Superior temporal gyrus (tissue), 1 donor: ENCODE measurements around the gene ABCG5.

ENCODE experiments used
- DNase-seq: peaks from one replicate; pipeline ENCODE4 v3.0.0-alpha.2; 2016; ENCODE audit errors: extremely low spot score

The ABCG5 gene

GRCh38 chr2:43841949-43842865 lies 3.6 kb upstream of the ABCG5 start:
- no peak for DNase-seq

DNA sequence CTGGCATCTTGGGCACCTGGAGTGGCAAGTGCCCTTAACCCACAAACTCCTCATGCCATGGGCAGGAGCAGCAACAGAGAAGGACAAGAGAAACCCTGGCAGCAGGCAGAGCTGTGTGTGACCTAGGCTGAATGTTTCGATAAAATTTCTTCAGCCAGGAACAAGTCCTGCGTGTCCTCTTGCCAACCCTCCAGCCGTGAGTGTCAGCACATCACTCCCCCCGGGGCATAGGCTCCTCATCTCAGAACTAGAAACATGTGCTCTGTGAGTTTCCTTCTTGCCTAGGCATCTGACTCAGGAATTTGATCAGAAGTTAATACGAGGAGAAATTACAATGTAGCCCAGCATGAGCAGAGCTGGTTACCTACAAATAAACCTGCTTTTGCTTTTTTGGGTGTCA lies 2.3 kb upstream of the ABCG5 start:
- no peak for DNase-seq

GRCh38 chr2:43839776-43840564 lies 1.3 kb upstream of the ABCG5 start:
- no peak for DNase-seq

DNA sequence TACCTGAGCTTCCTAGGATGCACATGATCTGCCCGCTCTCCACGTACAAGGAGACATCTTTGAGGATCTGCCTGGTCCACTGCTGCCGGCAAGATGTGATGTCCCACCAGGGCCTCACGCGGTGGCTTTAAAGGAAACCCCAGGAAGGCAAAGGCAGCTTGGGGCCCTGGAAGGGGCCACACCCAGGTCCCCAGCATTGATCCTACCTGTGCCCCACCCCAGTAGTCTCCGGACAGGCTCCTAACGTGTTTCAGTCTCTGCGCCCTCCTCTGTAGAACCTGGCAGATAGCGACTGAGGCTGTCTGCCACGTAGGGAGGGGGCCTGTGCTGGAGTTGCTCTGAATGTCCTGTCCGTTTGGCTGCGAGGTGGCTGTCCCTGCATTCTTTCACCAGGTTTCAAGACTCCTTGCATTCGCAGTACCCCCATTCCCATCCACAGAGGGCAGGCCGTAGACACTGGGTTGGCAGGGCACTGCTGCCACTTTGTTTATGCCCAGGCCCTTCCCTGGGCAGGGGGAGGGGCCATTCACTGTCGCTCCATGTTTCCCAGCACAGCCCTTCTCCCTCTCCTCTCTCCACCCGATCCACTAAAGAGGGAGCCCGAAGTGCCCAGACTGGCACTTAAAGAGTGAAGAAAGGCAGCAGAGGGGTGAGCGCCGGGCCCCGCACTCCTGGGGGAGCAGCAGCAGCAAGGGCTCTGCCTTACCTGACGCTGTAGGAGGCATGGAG lies 644 bp downstream of the ABCG5 start:
- DNase-seq, result no peak

- no peak for DNase-seq
These were observed 1.6 kb downstream of the ABCG5 start for GRCh38 chr2:43837033-43837432.

GRCh38 chr2:43832457-43832856 lies 6.2 kb downstream of the ABCG5 start:
- no peak for DNase-seq

- no peak for DNase-seq
These were observed 6.9 kb downstream of the ABCG5 start for GRCh38 chr2:43831543-43832294.

GRCh38 chr2:43826305-43827250 lies 12.1 kb downstream of the ABCG5 start:
- DNase-seq, result no peak

DNA sequence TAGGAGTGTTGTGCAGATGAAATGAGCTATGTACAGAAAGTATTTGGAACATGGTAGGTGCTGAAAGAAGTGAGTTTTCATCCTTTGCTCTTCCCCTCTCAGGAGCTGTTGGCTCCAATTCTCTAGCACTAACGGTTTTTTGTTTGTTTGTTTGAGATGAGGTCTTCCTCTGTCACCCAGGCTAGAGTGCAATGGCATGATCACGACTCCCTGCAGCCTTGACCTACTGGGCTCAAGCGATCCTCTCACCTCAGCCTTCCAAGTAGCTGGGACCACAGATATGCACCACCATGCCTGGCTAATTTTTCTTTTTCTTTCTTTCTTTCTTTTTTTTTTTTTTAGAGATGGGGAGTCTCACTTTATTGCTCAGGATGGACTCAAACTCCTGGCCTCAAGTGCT lies 12.8 kb downstream of the ABCG5 start:
- DNase-seq, result no peak

DNA sequence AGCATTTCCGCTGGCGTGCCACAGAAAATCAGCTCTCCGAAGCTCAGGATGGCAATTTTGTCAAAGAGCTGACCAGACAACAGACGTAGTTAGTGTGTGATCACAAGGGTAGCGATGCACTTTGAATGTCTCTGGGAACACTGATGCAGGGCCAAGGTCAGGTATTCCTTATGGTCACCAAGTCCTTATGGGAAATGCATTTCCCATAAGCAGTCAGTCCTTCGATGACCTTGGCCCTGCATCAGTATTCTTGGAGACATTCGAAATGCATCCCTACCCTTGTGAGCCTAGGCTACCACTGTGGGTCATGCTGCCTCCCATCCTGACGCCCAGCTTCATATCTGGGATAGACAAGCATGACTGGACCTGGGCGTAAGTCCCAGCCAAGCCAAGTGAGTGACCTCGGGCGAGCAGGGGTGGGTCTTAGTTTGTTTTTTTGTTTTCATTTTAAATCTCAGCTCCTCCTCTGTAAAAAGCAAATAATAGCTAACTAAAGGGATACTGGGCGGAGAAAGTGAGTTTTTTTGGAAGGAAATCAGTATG lies 13.6 kb downstream of the ABCG5 start:
- no peak for DNase-seq

- no peak for DNase-seq
These were observed 14.1 kb downstream of the ABCG5 start for GRCh38 chr2:43824512-43824911.

- no peak for DNase-seq
These were observed 14.9 kb downstream of the ABCG5 start for GRCh38 chr2:43823751-43824150.

DNA sequence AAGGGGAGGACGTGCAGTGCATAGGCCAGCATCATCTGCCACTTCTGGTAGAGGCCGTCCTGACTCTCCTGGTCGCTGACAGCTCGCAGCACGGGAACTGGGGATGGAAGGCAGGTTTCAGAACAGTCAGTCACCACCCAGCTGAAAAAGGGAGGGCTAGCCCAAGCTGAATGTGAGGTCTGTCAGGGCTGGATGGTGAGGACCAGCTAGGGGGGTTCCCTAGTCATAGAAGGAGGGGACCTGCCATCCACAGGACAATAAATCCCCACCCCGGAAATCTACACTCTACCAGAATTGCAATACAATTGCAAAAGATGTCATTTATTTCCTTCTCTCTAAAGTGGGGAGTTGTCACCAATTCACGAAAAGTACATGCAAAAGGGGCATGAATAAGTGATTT lies 15.8 kb downstream of the ABCG5 start:
- no peak for DNase-seq

DNA sequence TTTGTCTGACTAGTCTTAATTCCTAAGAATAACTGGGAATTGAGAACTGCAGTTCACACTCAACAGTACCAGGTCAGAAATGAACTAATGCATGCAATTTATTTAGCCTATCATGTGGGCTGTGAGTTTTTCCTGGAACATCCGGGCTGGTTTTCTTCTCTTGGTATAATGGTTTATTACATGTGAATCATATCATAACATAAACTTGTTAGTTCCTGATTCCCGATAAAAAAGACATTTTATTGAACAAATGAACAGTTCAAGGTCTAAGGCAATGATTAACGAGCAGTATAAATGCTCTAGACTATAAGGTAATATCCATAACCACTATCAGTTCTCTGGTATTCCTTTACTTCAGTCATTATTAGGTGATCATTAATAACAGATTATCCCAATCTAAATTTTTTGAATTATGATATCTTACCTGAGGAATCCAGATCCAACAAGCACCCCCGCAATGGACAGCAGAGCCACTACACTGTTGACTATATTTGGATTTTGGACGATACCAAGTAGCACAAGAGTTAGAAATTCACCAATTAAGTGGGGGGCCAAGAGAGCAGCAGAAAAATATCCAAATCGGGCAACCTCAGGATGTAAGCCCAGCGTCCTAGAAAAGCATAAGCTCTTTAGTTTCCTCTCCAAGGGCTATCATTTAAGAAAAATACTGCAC lies 19.0 kb downstream of the ABCG5 start:
- no peak for DNase-seq

DNA sequence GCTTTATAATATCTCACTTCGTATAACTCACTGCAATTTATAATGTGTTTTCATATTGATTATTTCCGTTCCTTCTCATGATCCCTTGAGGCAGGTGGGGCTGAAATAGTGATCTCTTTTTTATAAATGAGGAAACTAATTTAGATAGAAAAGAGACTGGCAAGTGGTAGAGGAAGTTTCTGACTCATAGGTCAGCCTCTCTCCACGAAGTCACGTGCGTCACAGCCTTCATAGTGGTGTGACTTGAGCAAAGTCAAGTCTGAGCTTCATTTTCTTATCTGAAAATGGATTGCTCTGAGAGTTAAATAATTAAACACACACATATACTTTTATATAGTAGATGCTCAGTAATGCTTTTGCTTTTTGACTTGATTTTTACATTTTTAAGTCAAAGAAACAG lies 19.9 kb downstream of the ABCG5 start:
- DNase-seq, result no peak

- DNase-seq, result no peak
These were observed 23.9 kb downstream of the ABCG5 start for GRCh38 chr2:43814711-43815110.

DNA sequence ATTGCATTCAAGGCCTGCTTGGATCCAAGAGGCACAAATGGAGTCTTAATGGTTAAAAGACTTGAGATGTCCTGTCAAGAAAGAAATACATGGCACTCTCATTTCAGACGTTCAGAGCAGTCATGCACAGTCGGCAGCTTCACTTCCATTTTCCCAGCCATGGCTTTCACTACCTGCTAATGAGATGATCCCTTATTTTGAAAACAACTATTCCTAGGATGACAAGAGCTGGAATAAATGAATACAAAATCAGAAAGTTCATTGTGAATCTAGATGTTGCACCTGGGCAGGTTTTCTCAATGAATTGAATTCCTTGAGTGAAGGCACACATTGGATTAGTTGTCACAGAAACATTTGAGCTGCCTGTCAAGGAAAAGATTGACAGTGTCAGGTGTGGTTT lies 25.7 kb downstream of the ABCG5 start:
- no peak for DNase-seq

GRCh38 chr2:43812006-43812405 lies 26.6 kb downstream of the ABCG5 start:
- no peak for DNase-seq

DNA sequence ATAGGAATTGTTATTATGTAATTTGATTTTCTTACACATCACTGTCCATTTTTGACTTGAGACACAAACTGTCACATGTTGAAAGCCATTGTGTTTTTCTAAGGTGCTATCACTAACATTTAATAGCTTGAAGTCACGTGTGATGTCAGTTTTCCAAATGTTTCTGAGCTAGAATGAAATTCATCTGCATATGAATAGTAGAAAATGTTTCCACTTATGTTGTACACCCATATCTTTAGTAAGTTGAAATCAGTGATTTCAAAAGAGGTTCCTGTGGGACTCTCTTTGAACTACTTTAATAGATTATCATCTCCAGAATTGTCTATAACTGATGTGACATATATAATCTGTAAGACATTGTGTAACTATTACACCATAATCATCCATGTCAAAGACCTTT lies 27.8 kb downstream of the ABCG5 start:
- no peak for DNase-seq

DNA sequence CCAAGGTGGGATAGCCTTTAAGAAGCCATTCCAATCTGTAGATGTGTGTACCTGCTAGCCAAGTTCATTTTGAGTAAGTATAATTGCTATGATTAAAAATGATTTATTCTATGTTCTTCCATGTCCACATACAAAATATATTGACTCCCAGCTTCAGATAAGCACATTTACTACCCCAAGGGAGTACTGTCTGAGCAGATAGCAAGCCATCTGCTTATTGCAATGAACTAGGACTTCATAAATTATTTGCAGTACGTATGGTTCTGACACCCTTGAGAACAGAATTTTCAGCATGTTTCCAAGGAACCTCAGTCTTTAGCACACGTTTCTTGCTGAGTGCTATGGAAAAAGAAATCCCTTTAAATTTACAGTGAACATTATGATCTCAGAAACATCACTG lies 28.2 kb downstream of the ABCG5 start:
- DNase-seq, result no peak
